Liver (tissue), 9 donors: ENCODE results near the gene MRO. TPM values are rescaled to one million over a fixed set of nuclear protein-coding genes. Genes with fewer than 3 reads are reported as not detected.

Experiments used
- DNase-seq: peaks from one replicate; pipeline ENCODE4 v3.0.0-alpha.2; 2017; ENCODE audit warnings: low spot score
- H3K27ac ChIP-seq, 2 donors: one replicate each; pipeline ENCODE4 v1.7.0; 2013; ENCODE audit warnings: inconsistent platforms in 2 of 2, low read length in 2 of 2, control low read depth in 1 of 2, low read depth in 1 of 2, mild to moderate bottlenecking in 1 of 2
- H3K27me3 ChIP-seq, 4 donors: one replicate each; pipeline versions ENCODE4 v1.6.1 to v1.7.0; 2013; ENCODE audit warnings: low read length in 3 of 4, inconsistent platforms in 1 of 4, mild to moderate bottlenecking in 1 of 4, moderate library complexity in 1 of 4; ENCODE audit not compliant: control insufficient read depth in 4 of 4, insufficient read depth in 4 of 4
- H3K36me3 ChIP-seq, 4 donors: one replicate each; pipeline versions ENCODE4 v1.6.1 to v1.7.0; 2013; ENCODE audit warnings: low read length in 3 of 4, mild to moderate bottlenecking in 3 of 4, low read depth in 1 of 4, moderate library complexity in 1 of 4; ENCODE audit not compliant: control insufficient read depth in 4 of 4, insufficient read depth in 3 of 4
- H3K4me1 ChIP-seq, 4 donors: one replicate each; pipeline versions ENCODE4 v1.6.1 to v1.7.0; 2013; ENCODE audit warnings: low read length in 3 of 4, mild to moderate bottlenecking in 3 of 4, moderate library complexity in 1 of 4; ENCODE audit not compliant: control insufficient read depth in 4 of 4, insufficient read depth in 4 of 4
- H3K4me3 ChIP-seq, 3 donors: one replicate each; pipeline versions ENCODE4 v1.6.1 to v1.7.0; 2013; ENCODE audit warnings: low read length in 3 of 3, control low read depth in 1 of 3, low read depth in 1 of 3, mild to moderate bottlenecking in 1 of 3
- H3K9ac ChIP-seq, 2 donors: one replicate each; pipeline ENCODE4 v1.7.0; 2013; ENCODE audit warnings: low read length in 2 of 2, mild to moderate bottlenecking in 2 of 2, moderate library complexity in 2 of 2, control low read depth in 1 of 2, low read depth in 1 of 2
- H3K9me3 ChIP-seq, 4 donors: one replicate each; pipeline versions ENCODE4 v1.6.1 to v1.7.0; 2013; ENCODE audit warnings: low read length in 3 of 4; ENCODE audit not compliant: control insufficient read depth in 4 of 4
- CTCF ChIP-seq: fragments of 150-350 bp; IDR thresholded peaks from 2 replicates; pipeline ENCODE4 v1.5.1; 2017; ENCODE audit warnings: improper control_type of control experiment, low read depth, low read length; ENCODE audit not compliant: missing input control
- EGR1 ChIP-seq, 2 donors: IDR thresholded peaks; 2 replicates each; pipeline ENCODE4 v1.6.1; 2016 to 2018; ENCODE audit warnings: antibody characterized with exemption in 2 of 2, low read depth in 2 of 2
- FOXA1 ChIP-seq: IDR thresholded peaks from 2 replicates; pipeline ENCODE4 v1.6.1; 2016; ENCODE audit warnings: antibody characterized with exemption
- FOXA2 ChIP-seq: IDR thresholded peaks from 2 replicates; pipeline ENCODE4 v1.6.1; 2016; ENCODE audit warnings: antibody characterized with exemption
- HNF4A ChIP-seq, 2 donors: conservative IDR thresholded peaks; 2 replicates each; pipeline ENCODE4 v1.6.1; 2016; ENCODE audit warnings: antibody characterized with exemption in 2 of 2, mild to moderate bottlenecking in 2 of 2
- HNF4G ChIP-seq: IDR thresholded peaks from 2 replicates; pipeline ENCODE4 v1.6.1; 2016; ENCODE audit warnings: antibody characterized with exemption
- JUND ChIP-seq, 2 donors: IDR thresholded peaks; 2 replicates each; pipeline ENCODE4 v1.6.1; 2016; ENCODE audit warnings: antibody characterized with exemption in 2 of 2
- NR2F2 ChIP-seq: IDR thresholded peaks from 2 replicates; pipeline ENCODE4 v1.6.1; 2016; ENCODE audit warnings: antibody characterized with exemption
- RAD21 ChIP-seq, 2 donors: IDR thresholded peaks; 2 replicates each; pipeline ENCODE4 v1.6.1; 2016; ENCODE audit warnings: antibody characterized with exemption in 2 of 2, mild to moderate bottlenecking in 2 of 2
- REST ChIP-seq: IDR thresholded peaks from 2 replicates; pipeline ENCODE4 v1.6.1; 2016; ENCODE audit warnings: antibody characterized with exemption, mild to moderate bottlenecking
- SP1 ChIP-seq: IDR thresholded peaks from 2 replicates; pipeline ENCODE4 v1.6.1; 2018; ENCODE audit warnings: antibody characterized with exemption, mild to moderate bottlenecking
- TAF1 ChIP-seq: conservative IDR thresholded peaks from 2 replicates; pipeline ENCODE4 v1.6.1; 2016; ENCODE audit warnings: antibody characterized with exemption, mild to moderate bottlenecking
- YY1 ChIP-seq: IDR thresholded peaks from 2 replicates; pipeline ENCODE4 v1.6.1; 2016; ENCODE audit warnings: antibody characterized with exemption, mild to moderate bottlenecking
- WGBS: extraction: QIAGEN DNeasy Blood & Tissue Kit; methylation state at CpG from one replicate; pipeline ENCODE4 v1.1.7; 2013; 5-methylcytosine and 5-hydroxymethylcytosine counted together
- polyA plus RNA-seq, 2 donors: library from polyadenylated mRNA; stranded (reverse) in 1 of 2; unstranded in 1 of 2; fragments of 200-250 nt in 1 of 2; fragments of >200 nt in 1 of 2; fragmentation: Nextera tagmentation in 1 of 2; extraction: Ambion mirVana in 1 of 2; gene quantifications; one replicate each; pipeline versions ENCODE4 v1.2.1 to v1.2.3, GENCODE V29; 2013 to 2015
- total RNA-seq, 2 donors: library from RNA; depleted of rRNA; stranded (reverse); fragments of >200 nt; gene quantifications; one replicate each; pipeline ENCODE4 v1.2.3, GENCODE V29; 2014
- TF ChIP-seq, protein P1 (sequence below): IDR thresholded peaks from 2 replicates; pipeline ENCODE4 v1.6.1; 2016; ENCODE audit warnings: antibody characterized with exemption
- donor health status: healthy.
- donor health status: healthy.
- donor health status: healthy.
- donor health status: healthy.
- donor health status: healthy.

The MRO gene
- total and polyA plus RNA-seq, 4 donors, result 1.6 to 2.8 (median 2.7) TPM

GRCh38 chr18:50797142-50797541 is 22.7 kb downstream of the MRO start:
- Histone ChIP-seq H3K9ac (no peak overlapping the region), H3K4me3 (no peak overlapping the region), H3K9me3 (no peaks in the 10 kb centered on the region), H3K36me3 (no peaks in the 10 kb centered on the region), H3K27ac (no peak overlapping the region), H3K27me3 (no peaks in the 10 kb centered on the region), H3K4me1 (peaks cover 0 to 7% (median 1%) of the 10 kb centered on the region in 4 donors)
- no peak for TF ChIP-seq NR2F2
- TF ChIP-seq REST, result no peak
- no peak for TF ChIP-seq FOXA1
- no peak for TF ChIP-seq TAF1
- TF ChIP-seq JUND (IDR thresholded peaks at IDR 0.05), result no peak
- no peak for TF ChIP-seq FOXA2
- TF ChIP-seq RAD21 (IDR thresholded peaks at IDR 0.05), result no peak
- TF ChIP-seq YY1, result no peak
- no peak for TF ChIP-seq HNF4G
- no peak for DNase-seq
- 71% methylated on average over 7 of the region's 7 CpGs for WGBS

DNA sequence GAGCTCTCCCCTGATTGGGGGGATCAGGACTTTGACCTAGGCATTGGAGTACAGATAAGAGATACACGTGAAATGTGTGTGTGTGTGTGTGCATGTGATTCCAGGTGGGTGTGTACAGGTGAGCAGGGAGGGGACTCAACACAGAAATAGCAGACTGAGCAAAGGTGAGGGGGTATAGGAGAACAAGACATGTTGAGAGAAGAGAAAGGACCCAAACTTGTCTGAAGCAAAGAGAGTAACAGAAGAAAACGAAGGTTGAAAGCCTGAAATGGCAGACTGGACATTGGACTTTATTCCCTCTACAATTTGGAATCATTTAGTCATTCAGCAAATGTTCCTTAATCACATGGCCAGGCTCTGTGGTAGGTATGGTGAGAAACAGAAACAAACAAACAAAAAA is 23.3 kb downstream of the MRO start:
- 31% methylated on average over 2 of the region's 2 CpGs for WGBS
- Histone ChIP-seq H3K36me3 (no peaks in the 10 kb centered on the region), H3K4me3 (no peak overlapping the region), H3K27me3 (no peaks in the 10 kb centered on the region), H3K9me3 (no peaks in the 10 kb centered on the region), H3K9ac (no peak overlapping the region), H3K27ac (no peak overlapping the region), H3K4me1 (peaks cover 2 to 13% (median 5%) of the 10 kb centered on the region in 4 donors)
- no peak for DNase-seq
- TF ChIP-seq HNF4G, result peak; percentile 78
- TF ChIP-seq SP1, result peak; percentile 69
- peak; percentile 53 for TF ChIP-seq YY1
- peak in 1 of 2 donors; percentile 54 for TF ChIP-seq JUND (IDR thresholded peaks at IDR 0.05)
- peak; percentile 86 to 89 for TF ChIP-seq HNF4A (conservative IDR thresholded peaks at IDR 0.05)
- no peak for TF ChIP-seq REST
- TF ChIP-seq, protein P1, sequence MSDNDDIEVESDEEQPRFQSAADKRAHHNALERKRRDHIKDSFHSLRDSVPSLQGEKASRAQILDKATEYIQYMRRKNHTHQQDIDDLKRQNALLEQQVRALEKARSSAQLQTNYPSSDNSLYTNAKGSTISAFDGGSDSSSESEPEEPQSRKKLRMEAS, result no peak
- no peak for TF ChIP-seq CTCF
- TF ChIP-seq EGR1 (IDR thresholded peaks at IDR 0.05; ENCODE audit: low read depth in 2 of 2), result no peak
